Ishikawa (cell line): ENCODE results near the gene NF1.

Source experiments
- CEBPB ChIP-seq: IDR thresholded peaks from 2 replicates; pipeline ENCODE4 v1.6.1; 2012
- CREB1 ChIP-seq: IDR thresholded peaks from 2 replicates; pipeline ENCODE4 v1.6.1; 2012; ENCODE audit warnings: low read depth
- EGR1 ChIP-seq: IDR thresholded peaks from 2 replicates; pipeline ENCODE4 v1.6.1; 2012
- EP300 ChIP-seq: IDR thresholded peaks from 2 replicates; pipeline ENCODE4 v1.6.1; 2012; ENCODE audit warnings: borderline replicate concordance
- FOXM1 ChIP-seq: IDR thresholded peaks from 2 replicates; pipeline ENCODE4 v1.6.1; 2012; ENCODE audit warnings: low read depth, borderline replicate concordance
- MAX ChIP-seq: IDR thresholded peaks from 2 replicates; pipeline ENCODE4 v1.6.1; 2012
- NFIC ChIP-seq: IDR thresholded peaks from 2 replicates; pipeline ENCODE4 v1.6.1; 2012
- RAD21 ChIP-seq: IDR thresholded peaks from 2 replicates; pipeline ENCODE4 v1.6.1; 2012; ENCODE audit warnings: low read depth
- TAF1 ChIP-seq: IDR thresholded peaks from 2 replicates; pipeline ENCODE4 v1.6.1; 2012; ENCODE audit warnings: low read depth, mild to moderate bottlenecking
- TCF12 ChIP-seq: IDR thresholded peaks from 2 replicates; pipeline ENCODE4 v1.6.1; 2012; ENCODE audit warnings: low read depth
- TEAD4 ChIP-seq: IDR thresholded peaks from 2 replicates; pipeline ENCODE4 v1.6.1; 2012
- YY1 ChIP-seq: IDR thresholded peaks from 2 replicates; pipeline ENCODE4 v1.6.1; 2012; ENCODE audit warnings: low read depth
- ZBTB7A ChIP-seq: IDR thresholded peaks from 2 replicates; pipeline ENCODE4 v1.6.1; 2012; ENCODE audit warnings: low read depth
- TF ChIP-seq, protein P1 (sequence below): IDR thresholded peaks from 2 replicates; pipeline ENCODE4 v1.6.1; 2012
- TF ChIP-seq, protein P2 (sequence below): IDR thresholded peaks from 2 replicates; pipeline ENCODE4 v1.6.1; 2012; ENCODE audit warnings: low read depth, mild to moderate bottlenecking

NF1 gene

GRCh38 chr17:31155208-31155810, 60.5 kb downstream of the NF1 start:
- TF ChIP-seq EGR1: no peak
- TF ChIP-seq EP300: no peak
- TF ChIP-seq RAD21: no peak
- no peak for TF ChIP-seq FOXM1
- TF ChIP-seq, protein P1, sequence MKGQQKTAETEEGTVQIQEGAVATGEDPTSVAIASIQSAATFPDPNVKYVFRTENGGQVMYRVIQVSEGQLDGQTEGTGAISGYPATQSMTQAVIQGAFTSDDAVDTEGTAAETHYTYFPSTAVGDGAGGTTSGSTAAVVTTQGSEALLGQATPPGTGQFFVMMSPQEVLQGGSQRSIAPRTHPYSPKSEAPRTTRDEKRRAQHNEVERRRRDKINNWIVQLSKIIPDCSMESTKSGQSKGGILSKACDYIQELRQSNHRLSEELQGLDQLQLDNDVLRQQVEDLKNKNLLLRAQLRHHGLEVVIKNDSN: no peak
- TF ChIP-seq ZBTB7A: no peak
- TF ChIP-seq CEBPB: no peak
- no peak for TF ChIP-seq CREB1
- no peak for TF ChIP-seq NFIC
- TF ChIP-seq, protein P2, sequence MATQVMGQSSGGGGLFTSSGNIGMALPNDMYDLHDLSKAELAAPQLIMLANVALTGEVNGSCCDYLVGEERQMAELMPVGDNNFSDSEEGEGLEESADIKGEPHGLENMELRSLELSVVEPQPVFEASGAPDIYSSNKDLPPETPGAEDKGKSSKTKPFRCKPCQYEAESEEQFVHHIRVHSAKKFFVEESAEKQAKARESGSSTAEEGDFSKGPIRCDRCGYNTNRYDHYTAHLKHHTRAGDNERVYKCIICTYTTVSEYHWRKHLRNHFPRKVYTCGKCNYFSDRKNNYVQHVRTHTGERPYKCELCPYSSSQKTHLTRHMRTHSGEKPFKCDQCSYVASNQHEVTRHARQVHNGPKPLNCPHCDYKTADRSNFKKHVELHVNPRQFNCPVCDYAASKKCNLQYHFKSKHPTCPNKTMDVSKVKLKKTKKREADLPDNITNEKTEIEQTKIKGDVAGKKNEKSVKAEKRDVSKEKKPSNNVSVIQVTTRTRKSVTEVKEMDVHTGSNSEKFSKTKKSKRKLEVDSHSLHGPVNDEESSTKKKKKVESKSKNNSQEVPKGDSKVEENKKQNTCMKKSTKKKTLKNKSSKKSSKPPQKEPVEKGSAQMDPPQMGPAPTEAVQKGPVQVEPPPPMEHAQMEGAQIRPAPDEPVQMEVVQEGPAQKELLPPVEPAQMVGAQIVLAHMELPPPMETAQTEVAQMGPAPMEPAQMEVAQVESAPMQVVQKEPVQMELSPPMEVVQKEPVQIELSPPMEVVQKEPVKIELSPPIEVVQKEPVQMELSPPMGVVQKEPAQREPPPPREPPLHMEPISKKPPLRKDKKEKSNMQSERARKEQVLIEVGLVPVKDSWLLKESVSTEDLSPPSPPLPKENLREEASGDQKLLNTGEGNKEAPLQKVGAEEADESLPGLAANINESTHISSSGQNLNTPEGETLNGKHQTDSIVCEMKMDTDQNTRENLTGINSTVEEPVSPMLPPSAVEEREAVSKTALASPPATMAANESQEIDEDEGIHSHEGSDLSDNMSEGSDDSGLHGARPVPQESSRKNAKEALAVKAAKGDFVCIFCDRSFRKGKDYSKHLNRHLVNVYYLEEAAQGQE: no peak
- TF ChIP-seq TAF1: no peak
- TF ChIP-seq MAX: no peak
- no peak for TF ChIP-seq TCF12
- no peak for TF ChIP-seq YY1
- no peak for TF ChIP-seq TEAD4

DNA sequence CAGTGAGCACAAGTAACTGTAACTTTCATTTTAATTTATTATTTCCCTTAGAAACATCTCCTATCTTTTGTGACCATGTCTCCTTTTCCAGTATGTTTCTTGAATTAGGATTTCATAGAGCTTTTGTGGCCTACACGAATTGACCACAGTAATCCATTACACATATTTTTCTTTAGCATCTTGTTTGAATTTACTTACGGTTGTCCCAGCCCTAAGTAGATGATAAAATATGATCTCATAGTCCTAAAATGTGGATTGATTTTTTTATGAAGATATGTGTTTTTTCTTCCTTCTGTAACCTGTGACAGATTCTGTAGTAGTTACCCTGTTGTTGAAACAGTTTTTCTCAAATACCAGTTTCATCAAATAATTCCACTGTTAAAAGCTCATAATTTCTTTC, 61.5 kb downstream of the NF1 start:
- no peak for TF ChIP-seq ZBTB7A
- no peak for TF ChIP-seq CREB1
- TF ChIP-seq TAF1: no peak
- no peak for TF ChIP-seq TCF12
- no peak for TF ChIP-seq MAX
- no peak for TF ChIP-seq EP300
- TF ChIP-seq CEBPB: no peak
- TF ChIP-seq, protein P1: no peak
- TF ChIP-seq EGR1: no peak

DNA sequence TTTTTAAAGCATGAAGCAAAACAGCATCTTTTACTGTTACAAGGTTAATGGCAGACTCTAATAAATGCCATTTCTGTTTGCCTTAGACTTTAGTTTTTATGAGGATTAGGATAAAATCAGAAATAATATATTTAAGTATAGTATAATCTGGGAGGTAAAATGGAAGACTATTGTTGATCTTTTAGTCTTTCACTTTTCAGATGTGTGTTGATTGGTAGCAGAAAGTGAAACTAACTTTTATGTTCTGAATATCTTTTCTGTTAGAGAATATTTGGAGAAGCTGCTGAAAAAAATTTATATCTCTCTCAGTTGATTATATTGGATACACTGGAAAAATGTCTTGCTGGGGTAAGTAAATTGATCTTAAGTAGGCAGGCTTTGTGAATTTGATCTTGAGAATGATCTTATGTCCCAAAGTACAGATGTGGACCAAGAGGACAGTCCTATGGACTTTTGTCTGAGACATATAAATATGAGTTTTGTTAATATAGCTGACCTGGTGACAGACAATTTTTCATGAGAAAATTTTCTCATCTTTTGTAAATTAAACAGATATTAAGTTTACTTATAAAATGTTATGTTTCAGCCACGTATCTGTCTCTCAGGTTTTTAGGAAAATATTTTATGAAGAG, 64.1 kb downstream of the NF1 start:
- TF ChIP-seq MAX: no peak
- TF ChIP-seq, protein P2: no peak
- TF ChIP-seq CEBPB: no peak

GRCh38 chr17:31163091-31163781, 68.5 kb downstream of the NF1 start:
- TF ChIP-seq ZBTB7A: no peak
- TF ChIP-seq CEBPB: no peak
- no peak for TF ChIP-seq CREB1
- no peak for TF ChIP-seq TCF12
- TF ChIP-seq MAX: no peak
- no peak for TF ChIP-seq EGR1
- TF ChIP-seq TAF1: no peak
- TF ChIP-seq, protein P1: no peak
- TF ChIP-seq, protein P2: no peak
- TF ChIP-seq EP300: no peak
